ENCODE measurements around the gene MFGE8.

- TF ChIP-seq, protein P1, sequence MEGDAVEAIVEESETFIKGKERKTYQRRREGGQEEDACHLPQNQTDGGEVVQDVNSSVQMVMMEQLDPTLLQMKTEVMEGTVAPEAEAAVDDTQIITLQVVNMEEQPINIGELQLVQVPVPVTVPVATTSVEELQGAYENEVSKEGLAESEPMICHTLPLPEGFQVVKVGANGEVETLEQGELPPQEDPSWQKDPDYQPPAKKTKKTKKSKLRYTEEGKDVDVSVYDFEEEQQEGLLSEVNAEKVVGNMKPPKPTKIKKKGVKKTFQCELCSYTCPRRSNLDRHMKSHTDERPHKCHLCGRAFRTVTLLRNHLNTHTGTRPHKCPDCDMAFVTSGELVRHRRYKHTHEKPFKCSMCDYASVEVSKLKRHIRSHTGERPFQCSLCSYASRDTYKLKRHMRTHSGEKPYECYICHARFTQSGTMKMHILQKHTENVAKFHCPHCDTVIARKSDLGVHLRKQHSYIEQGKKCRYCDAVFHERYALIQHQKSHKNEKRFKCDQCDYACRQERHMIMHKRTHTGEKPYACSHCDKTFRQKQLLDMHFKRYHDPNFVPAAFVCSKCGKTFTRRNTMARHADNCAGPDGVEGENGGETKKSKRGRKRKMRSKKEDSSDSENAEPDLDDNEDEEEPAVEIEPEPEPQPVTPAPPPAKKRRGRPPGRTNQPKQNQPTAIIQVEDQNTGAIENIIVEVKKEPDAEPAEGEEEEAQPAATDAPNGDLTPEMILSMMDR (IDR thresholded peaks at IDR 0.05; ENCODE audit: low read length) = no peak
- no peak for TF ChIP-seq EZH2 (IDR thresholded peaks at IDR 0.05; ENCODE audit: borderline replicate concordance, low read length)
Measured at GRCh38 chr15:88902846-88903245, 10.3 kb downstream of the MFGE8 start.

Measured in OCI-LY1 (cell line).